Hepatocyte (in vitro differentiated cells): ENCODE results near the gene ANKRD13D. TPM values are rescaled to one million over a fixed set of nuclear protein-coding genes. Genes with fewer than 3 reads are reported as not detected.
A peak's percentile ranks its signal among the peaks of the same experiment; 100 is the strongest.

Experiments
- DNase-seq: peaks from one replicate; pipeline ENCODE4 v3.0.0-alpha.2; 2016; ENCODE audit warnings: low spot score
- H2AFZ ChIP-seq: fragments of 200-600 bp; sonication (generic); 2 replicates; pipeline ENCODE4 v1.6.0; 2016; ENCODE audit warnings: antibody characterized with exemption, mild to moderate bottlenecking
- H3K27ac ChIP-seq: fragments of 200-600 bp; sonication (generic); 2 replicates; pipeline ENCODE4 v1.5.1; 2016; ENCODE audit warnings: mild to moderate bottlenecking
- H3K27me3 ChIP-seq: fragments of 200-600 bp; sonication (generic); 2 replicates; pipeline ENCODE4 v1.6.1; 2016
- H3K36me3 ChIP-seq: fragments of 200-600 bp; sonication (generic); replicated peaks from 2 replicates; pipeline ENCODE4 v1.5.1; 2016; ENCODE audit warnings: low read depth; ENCODE audit not compliant: insufficient read depth
- H3K4me1 ChIP-seq: fragments of 200-600 bp; sonication (generic); 2 replicates; pipeline ENCODE4 v1.5.1; 2016; ENCODE audit warnings: mild to moderate bottlenecking, moderate library complexity; ENCODE audit not compliant: insufficient read depth
- H3K4me2 ChIP-seq: fragments of 200-600 bp; sonication (generic); 2 replicates; pipeline ENCODE4 v1.6.0; 2016
- H3K4me3 ChIP-seq: fragments of 200-600 bp; sonication (generic); 2 replicates; pipeline ENCODE4 v1.5.1; 2016; ENCODE audit warnings: mild to moderate bottlenecking
- H3K79me2 ChIP-seq: fragments of 200-600 bp; sonication (generic); 2 replicates; pipeline ENCODE4 v1.6.0; 2017; ENCODE audit warnings: mild to moderate bottlenecking
- H3K9me2 ChIP-seq: fragments of 200-600 bp; sonication (generic); replicated peaks from 2 replicates; pipeline ENCODE4 v1.6.0; 2017; ENCODE audit warnings: mild to moderate bottlenecking; ENCODE audit not compliant: insufficient read depth
- H3K9me3 ChIP-seq: fragments of 200-600 bp; sonication (generic); 2 replicates; pipeline ENCODE4 v1.5.1; 2016; ENCODE audit warnings: low read depth, mild to moderate bottlenecking
- H4K20me1 ChIP-seq: fragments of 200-600 bp; sonication (generic); 2 replicates; pipeline ENCODE4 v1.6.0; 2016; ENCODE audit warnings: mild to moderate bottlenecking; ENCODE audit not compliant: insufficient read depth, poor library complexity, severe bottlenecking
- EZH2 ChIP-seq: fragments of 200-600 bp; sonication (generic); IDR thresholded peaks from 2 replicates; pipeline ENCODE4 v1.6.1; 2016; ENCODE audit warnings: antibody characterized with exemption, mild to moderate bottlenecking, borderline replicate concordance
- EZH2phosphoT487 ChIP-seq: fragments of 200-600 bp; sonication (generic); IDR thresholded peaks from one replicate; pipeline ENCODE4 v1.6.1; 2018; ENCODE audit warnings: antibody characterized with exemption, mild to moderate bottlenecking, low read depth, moderate library complexity; ENCODE audit not compliant: unreplicated experiment, severe bottlenecking
- WGBS: methylation state at CpG from one replicate; pipeline ENCODE4 v1.1.6; 2016; ENCODE audit warnings: low lambda C conversion rate; ENCODE audit errors: missing lambda C conversion rate; 5-methylcytosine and 5-hydroxymethylcytosine counted together
- polyA plus RNA-seq: library from polyadenylated mRNA; unstranded; fragments of >200 nt; fragmentation: Nextera tagmentation; extraction: Ambion mirVana; gene quantifications from 2 replicates; pipeline ENCODE4 v1.2.1, GENCODE V29; 2016
- total RNA-seq: library from RNA; depleted of rRNA; stranded (reverse); fragments of >200 nt; gene quantifications from 2 replicates; pipeline ENCODE4 v1.2.3, GENCODE V29; 2014
- TF ChIP-seq, protein P1 (sequence below): fragments of 200-600 bp; sonication (generic); IDR thresholded peaks from 2 replicates; pipeline ENCODE4 v1.5.1; 2016; ENCODE audit warnings: antibody characterized with exemption, mild to moderate bottlenecking; ENCODE audit not compliant: poor library complexity

ANKRD13D gene
- total and polyA plus RNA-seq, 2 experiments from 2014 or later: 25.3 to 49.5 TPM

DNA sequence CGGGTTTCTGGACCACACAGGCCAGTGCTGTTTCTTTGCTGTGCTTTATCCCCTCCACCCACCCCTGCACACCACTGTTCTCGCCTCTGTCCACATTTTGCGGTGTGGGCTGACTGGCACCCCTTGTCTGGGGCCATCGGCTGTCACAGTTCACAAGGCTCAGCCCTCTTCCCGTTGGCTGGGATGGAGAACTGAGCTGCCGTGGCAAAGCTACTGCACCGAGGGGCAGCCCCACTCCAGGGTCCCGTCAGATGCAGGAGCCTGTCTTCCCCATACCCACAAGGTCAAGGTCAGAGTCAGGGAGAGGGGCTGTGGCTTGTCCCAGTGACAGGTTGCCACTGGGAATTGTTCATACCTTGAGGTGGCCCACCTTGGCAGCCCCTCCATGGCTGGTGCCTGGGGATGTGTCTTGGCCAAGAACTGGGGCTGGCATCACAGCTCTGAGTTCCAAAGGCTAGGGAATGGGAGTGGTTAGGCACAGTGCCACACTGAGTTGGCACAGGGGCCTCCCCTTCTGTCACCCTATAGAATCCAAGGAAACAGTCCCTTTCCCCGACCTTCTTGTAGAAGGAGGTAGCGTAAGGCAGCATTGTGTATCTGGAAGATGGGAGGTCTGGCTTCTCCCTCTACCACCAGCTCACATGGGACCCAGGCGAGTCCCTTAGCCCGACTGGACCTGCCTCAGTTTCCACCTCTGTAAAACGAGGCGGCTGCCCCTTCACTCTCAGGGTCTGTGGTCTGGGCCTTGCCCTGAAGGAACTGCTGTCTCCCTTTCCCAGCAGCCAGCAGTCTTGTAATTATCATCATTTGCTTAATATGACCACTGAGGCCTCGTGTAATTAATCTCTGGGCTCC is 19.5 kb upstream of the ANKRD13D start:
- DNase-seq: no peak
- Histone ChIP-seq H3K4me1 (peaks cover 29% of the 10 kb centered on the region), H3K27me3 (no peaks in the 10 kb centered on the region), H3K79me2 (peaks cover 88% of the 10 kb centered on the region), H4K20me1 (peaks cover 65% of the 10 kb centered on the region), H3K4me2 (peak overlapping the region; percentile 78), H3K9me3 (no peaks in the 10 kb centered on the region), H3K9me2 (no peaks in the 10 kb centered on the region), H2AFZ (no peak overlapping the region), H3K27ac (peak overlapping the region; percentile 56), H3K4me3 (no peak overlapping the region), H3K36me3 (no peaks in the 10 kb centered on the region)
- WGBS: 73% methylated on average over 15 of the region's 15 CpGs
- TF ChIP-seq EZH2phosphoT487 (no peak), EZH2 (no peak)
- TF ChIP-seq, protein P1, sequence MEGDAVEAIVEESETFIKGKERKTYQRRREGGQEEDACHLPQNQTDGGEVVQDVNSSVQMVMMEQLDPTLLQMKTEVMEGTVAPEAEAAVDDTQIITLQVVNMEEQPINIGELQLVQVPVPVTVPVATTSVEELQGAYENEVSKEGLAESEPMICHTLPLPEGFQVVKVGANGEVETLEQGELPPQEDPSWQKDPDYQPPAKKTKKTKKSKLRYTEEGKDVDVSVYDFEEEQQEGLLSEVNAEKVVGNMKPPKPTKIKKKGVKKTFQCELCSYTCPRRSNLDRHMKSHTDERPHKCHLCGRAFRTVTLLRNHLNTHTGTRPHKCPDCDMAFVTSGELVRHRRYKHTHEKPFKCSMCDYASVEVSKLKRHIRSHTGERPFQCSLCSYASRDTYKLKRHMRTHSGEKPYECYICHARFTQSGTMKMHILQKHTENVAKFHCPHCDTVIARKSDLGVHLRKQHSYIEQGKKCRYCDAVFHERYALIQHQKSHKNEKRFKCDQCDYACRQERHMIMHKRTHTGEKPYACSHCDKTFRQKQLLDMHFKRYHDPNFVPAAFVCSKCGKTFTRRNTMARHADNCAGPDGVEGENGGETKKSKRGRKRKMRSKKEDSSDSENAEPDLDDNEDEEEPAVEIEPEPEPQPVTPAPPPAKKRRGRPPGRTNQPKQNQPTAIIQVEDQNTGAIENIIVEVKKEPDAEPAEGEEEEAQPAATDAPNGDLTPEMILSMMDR: no peak

DNA sequence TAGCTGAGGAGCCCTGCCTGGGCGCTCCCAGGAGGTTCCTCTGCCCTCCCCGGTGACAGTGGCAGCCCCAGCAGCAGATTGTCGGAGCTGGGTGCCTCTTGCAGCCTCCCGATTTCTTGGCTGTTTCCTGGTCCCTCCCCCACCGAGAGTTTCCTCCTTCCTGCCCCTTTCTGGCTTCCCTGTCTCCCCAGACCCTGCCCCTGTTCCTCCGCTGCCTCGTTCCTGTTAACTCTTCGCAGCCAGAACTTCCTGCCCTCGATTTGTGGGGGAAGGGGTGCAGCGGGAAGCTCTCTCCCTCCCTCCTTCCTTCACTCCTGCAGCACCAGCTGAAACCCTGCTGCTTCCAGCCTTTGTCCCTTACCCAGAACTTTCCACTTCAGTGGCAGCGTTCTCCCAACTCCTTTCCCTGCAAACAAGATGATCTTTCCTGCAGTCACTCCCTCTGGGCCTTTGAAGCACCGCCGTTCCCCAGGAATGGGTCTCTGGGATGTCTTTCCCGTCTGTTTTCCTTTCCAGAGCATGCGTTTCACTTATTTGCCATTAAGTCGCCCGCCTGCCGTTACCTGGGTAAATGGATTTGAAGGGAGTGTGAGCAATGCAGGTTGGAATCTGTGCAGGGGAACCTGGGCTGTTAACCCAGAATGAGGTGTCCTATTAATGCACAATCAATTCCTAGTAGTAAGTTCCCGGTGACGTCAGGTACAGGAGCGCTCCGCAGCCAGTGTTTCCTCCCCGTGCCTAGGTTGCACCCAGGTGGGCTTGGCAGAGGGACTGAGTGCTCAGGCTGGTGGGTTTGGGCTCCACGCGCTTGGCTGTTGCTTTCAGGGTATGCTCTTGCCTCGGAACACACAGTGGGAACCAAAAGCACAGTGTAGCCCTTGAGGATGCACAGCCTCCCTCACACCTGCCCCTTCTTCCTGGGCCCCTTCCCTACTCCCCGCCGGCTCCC is 18.6 kb upstream of the ANKRD13D start:
- H3K27ac ChIP-seq: peak overlapping the region; percentile 56
- H3K4me3 ChIP-seq: no peak overlapping the region
- no peak overlapping the region for H2AFZ ChIP-seq
- DNase-seq: no peak
- H3K36me3 ChIP-seq: no peaks in the 10 kb centered on the region
- H3K79me2 ChIP-seq: peaks cover 96% of the 10 kb centered on the region
- H3K4me2 ChIP-seq: peak overlapping the region; percentile 78
- WGBS: 47% methylated on average over 28 of the region's 28 CpGs
- TF ChIP-seq EZH2phosphoT487 (no peak), EZH2 (no peak)
- TF ChIP-seq, protein P1: no peak
- no peaks in the 10 kb centered on the region for H3K9me3 ChIP-seq
- peaks cover 66% of the 10 kb centered on the region for H4K20me1 ChIP-seq
- H3K4me1 ChIP-seq: peaks cover 29% of the 10 kb centered on the region
- H3K9me2 ChIP-seq: no peaks in the 10 kb centered on the region
- no peaks in the 10 kb centered on the region for H3K27me3 ChIP-seq

DNA sequence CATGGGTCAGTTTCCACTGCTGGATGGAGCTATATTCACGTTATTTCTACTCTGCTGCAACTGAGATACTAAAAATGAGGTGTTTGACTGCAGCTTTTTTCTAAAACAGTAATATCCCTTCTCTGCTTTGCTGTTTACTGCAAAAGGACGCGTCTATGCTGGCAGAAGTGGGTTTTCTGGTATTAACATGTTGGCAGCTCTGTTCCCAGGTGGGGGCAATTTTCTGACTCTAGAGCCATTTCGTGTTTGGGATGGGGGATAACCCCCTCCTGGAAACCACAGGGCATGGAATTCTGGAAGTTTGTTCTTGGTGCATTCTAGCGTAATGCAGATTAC is 17.9 kb upstream of the ANKRD13D start:
- Histone ChIP-seq H3K27me3 (no peaks in the 10 kb centered on the region), H4K20me1 (peaks cover 70% of the 10 kb centered on the region), H3K36me3 (no peaks in the 10 kb centered on the region), H3K4me3 (no peak overlapping the region), H3K79me2 (peaks cover 96% of the 10 kb centered on the region), H3K4me2 (peak overlapping the region; percentile 78), H3K4me1 (peaks cover 26% of the 10 kb centered on the region), H3K9me3 (no peaks in the 10 kb centered on the region), H2AFZ (no peak overlapping the region), H3K9me2 (no peaks in the 10 kb centered on the region), H3K27ac (no peak overlapping the region)
- no peak for TF ChIP-seq EZH2phosphoT487
- TF ChIP-seq, protein P1: no peak
- no peak for TF ChIP-seq EZH2
- WGBS: 84% methylated on average over 5 of the region's 5 CpGs
- no peak for DNase-seq
